Colon (tissue), 2 donors: Measurements from ENCODE around the gene FAAP100.
A peak's percentile ranks its signal among the peaks of the same experiment; 100 is the strongest.
"Not testable (repeated sequence)": the region's sequence is repeated elsewhere in the genome, so short reads cannot be mapped to it uniquely, and the experiment has no call there.

ENCODE experiments used
- FAIRE-seq: peaks from 2 replicates; lab custom pipeline; 2012; peaks lifted over from hg19 to GRCh38; lab: Jason Lieb, UNC
- donor health status: control.
- donor health status: control.

FAAP100 gene

DNA sequence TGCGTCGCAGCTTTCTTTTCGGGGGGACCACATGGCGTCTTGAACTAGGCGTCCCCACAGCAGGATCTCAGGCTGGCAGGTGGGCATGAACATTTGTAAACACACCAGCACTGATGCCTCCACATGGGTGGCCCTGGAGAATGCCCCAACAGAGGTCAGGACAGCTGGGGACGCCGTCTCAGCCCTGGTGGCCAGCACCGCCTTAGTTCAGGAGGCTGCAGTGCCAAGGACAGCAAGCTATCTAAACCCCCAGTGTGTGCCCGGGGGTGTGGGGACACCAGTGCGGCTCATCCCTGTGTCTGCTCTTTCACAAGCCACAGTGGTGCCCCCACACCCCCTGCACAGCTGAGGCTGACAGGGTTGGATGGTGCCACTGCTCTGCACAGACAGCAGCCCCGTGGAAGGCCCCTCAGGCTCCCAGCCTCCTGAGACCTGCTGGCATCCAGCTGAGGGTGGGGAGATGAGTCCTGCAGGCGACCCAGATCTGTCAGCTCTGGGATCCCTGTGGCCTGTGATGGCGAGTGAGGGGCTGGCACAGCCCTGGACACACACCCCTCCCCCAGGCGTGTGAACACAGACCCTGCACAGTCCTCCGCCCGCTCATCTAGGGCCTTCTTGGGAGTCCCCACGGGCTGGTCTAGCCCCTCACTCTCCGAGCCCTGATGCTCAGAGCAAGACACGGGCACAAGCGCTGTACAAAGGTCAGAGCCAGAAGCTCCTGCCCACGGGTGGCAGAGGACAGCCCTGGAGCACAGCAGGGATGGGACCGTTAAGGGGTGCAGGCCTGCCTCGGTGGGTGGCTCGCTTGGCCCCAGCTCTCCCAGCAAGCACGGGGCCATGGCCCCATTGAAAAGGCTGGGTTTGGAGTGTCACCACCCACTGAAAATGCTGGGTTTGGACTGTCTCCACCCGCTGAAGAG, 13.2 kb downstream of the FAAP100 start:
- no peak for FAIRE-seq

DNA sequence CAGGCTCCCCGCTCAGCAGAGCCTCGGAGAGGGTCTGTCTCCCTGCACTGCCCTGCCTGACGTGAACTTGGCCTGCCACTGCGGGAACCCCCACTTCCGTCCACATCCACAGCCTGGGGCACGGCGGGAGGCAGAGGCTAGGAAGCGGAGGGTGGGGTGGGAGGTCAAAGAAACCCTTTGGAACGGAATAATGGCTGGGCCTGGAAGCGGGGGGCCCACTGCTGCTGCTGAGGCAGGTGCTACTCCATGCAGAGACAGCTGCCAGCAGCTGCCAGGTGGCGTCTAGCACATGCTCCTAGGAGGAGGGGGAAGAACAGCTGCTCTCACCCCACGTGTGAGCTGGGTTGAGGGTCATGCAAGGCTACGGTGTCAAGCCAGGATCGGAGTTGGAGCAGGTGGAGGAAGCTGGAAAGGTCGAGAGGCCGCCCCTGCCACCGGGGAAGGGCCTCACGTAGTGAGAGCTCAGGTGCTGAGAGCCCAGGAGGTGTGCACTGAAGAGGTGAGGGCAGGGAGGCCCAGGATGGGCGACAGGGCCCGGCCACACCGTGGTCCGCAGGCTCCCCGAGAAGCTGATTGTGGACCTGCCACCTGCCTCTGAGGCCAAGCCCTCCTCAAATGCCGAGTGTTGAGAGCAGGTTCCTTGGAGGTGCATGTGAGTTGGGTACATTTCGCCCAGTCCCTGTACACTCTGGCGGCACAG, 14.1 kb downstream of the FAAP100 start:
- no peak for FAIRE-seq

DNA sequence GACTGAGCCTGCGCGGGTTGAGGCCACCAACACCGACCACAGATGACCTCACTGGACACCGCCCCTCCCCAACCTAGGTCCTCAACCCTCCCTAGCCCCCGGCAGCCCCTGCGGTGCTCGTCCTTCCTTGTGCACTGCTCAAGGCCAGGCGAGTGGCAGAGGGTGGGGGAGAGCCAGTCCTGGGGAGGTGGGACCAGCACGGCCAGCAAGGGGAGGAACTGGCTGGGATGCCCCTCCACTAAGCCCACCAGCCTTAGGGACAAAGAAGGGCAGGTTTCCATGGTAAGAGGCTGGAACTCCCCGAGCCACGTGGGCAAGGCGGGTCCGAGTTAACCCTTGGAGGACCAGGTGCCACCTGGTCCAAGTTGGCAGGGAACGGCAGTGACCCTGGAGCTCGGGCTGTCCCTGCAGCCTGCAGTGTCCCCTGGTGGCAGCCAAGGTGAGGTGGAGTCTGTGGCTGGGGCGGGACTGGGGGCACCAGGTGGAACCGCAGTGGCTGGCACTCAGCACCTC, 14.8 kb downstream of the FAAP100 start:
- FAIRE-seq, result no peak

DNA sequence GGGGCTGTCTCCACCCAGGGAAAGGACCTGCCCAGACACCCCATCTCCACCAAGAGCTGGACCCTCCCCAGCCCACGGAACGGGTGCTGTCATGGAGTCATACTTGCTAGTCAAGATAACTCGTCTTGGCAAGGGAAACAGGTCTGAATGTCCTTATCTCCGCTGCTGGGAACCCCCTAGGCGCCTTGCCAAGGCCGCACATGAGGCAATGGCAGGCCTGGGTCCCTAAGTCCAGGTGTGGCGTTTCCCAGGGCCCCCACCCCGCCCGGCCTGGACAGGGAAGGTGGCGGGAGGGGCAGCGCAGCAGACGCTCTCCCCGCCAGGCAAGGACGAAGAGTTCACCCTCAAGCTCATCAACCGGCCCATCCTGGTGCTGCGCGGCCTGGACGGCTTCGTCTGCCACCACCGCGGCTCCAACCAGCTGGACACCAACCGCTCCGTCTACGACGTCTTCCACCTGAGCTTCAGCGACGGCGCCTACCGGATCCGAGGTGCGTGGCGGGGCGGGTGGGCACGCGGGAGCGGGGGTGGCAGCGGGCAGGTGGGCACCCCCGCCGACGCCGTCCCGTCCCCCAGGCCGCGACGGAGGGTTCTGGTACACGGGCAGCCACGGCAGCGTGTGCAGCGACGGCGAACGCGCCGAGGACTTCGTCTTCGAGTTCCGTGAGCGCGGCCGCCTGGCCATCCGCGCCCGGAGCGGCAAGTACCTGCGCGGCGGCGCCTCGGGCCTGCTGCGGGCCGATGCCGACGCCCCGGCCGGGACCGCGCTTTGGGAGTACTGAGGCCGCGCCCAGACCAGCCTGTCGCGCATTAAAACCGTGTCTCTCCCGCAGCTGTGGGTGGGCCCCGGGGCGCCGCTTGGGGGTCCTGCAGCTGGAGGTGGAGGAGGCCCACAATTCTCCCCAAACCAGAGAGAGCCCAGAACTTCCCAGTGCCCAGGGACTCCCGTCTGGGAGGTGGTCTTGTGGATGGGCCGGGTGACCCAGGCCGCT, 15.6 kb downstream of the FAAP100 start:
- no peak for FAIRE-seq

DNA sequence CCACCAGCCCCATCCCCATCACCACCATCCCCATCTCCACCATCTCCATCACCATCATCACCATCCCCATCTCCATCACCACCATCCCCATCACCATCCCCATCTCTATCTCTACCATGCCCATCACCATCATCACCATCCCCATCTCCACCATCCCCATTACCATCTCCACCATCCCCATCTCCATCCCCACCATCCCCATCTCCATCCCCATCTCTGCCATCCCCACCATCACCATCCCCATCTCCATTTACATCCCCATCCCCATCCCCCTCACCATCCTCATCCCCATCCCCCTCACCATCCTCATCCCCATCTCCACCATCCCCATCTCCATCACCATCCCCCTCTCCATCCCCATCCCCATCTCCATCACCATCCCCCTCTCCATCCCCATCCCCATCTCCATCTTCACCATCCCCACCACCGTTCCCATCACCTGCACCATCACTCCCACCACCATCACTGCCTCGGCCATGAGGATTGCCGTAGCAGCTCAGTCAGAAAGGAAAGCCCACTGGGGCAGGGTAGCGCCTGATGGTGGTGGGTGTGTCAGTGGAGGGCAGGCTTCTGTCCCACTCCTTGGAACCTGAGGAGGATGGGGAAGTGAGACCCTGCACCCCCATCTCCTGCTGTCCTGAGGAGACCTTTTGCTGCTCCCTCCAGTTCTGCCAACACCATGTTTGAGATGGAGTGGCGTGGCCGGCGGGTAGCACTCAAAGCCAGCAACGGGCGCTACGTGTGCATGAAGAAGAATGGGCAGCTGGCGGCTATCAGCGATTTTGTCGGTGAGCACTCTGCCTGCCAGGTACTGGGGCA, 16.5 kb downstream of the FAAP100 start:
- no peak for FAIRE-seq

DNA sequence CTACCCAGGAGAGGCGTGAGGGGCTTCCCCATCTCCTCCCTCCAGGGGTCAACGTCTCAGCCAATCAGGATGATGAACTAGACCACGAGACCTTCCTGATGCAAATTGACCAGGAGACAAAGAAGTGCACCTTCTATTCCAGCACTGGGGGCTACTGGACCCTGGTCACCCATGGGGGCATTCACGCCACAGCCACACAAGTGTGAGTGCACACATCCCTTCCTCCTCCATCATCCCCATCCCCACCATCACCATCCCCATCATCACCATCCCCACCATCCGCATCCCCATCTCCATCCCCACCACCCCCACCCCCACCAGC, 17.2 kb downstream of the FAAP100 start:
- FAIRE-seq, result no peak

DNA sequence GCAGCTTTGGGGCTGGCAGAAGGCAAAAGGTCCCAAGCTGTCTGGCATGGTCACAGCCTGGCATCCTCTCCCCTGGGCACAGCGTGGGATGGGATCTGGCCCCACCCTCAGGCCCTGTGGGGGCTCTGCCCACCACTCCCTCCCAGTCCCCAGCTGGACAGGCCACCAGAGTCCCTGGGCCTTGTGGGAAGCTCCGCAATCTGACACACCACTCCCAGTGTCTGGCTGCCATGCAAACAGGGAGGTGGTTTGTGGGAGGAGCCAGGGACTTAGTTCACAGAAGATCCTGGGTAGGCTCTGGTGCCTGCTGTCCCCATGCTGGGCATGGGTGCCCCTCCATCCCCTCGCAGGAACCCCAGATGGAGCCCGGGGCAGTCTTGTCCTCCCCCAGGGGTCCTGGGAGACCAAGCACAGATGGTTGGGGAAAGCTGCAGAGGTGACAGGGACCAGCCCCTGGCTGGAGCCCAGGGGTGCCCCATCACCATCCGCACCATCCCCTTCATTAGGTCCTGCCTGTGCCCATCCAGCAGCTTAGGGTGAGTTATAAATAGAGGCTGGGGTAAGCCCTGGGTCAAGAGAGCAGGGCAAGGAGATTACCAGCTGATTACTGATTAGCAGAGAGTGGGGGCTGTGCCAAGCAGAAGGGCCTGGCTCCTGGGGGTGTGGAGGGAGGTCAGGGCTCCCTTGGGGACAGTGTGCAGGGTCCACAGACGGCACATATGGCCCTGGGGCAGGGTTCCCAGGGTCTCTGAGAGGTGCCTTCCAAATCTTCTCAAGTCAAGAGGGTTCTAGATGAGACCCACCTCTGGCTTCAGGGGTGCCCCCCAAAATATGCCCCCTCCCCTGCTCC, 17.8 kb downstream of the FAAP100 start:
- FAIRE-seq, result no peak

DNA sequence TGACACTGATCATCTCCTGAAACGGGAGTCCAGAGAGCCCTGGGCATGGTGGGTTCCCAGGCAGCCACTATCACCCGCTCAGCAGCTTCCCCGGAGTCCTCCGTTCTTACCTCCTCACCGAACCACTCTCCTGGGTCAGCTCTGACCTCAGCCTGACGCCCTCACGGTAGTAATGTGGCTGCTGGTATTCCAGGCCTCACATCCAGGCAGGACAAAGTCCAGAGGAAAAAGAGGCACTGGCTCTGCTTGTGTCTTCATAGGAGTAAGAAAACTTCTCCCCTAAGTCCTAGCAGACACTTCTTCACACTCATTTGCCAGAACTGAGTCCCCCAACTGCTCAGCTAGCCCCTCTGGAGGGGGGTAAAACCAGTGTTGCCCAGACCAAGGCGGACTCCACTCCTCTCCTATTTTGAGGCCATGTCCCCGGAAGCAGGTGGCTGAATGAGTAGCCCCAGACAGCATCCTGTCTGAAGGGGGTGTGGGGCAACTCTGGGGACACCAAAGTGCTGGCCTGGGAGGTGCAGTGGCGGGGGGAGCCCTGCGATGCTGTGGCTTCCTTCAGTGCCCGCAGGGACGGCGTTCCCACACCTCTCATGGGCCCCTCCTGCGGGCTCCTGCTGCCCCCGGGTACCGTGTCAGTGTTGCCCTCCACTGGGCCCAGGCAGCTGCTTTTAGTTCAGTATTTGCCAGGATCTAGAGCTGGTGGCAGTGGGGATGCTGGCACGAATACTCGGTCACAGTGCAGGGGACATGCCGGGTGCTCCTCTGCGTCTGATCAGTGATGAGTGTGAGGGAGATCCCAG, 18.6 kb downstream of the FAAP100 start:
- FAIRE-seq, result no peak

DNA sequence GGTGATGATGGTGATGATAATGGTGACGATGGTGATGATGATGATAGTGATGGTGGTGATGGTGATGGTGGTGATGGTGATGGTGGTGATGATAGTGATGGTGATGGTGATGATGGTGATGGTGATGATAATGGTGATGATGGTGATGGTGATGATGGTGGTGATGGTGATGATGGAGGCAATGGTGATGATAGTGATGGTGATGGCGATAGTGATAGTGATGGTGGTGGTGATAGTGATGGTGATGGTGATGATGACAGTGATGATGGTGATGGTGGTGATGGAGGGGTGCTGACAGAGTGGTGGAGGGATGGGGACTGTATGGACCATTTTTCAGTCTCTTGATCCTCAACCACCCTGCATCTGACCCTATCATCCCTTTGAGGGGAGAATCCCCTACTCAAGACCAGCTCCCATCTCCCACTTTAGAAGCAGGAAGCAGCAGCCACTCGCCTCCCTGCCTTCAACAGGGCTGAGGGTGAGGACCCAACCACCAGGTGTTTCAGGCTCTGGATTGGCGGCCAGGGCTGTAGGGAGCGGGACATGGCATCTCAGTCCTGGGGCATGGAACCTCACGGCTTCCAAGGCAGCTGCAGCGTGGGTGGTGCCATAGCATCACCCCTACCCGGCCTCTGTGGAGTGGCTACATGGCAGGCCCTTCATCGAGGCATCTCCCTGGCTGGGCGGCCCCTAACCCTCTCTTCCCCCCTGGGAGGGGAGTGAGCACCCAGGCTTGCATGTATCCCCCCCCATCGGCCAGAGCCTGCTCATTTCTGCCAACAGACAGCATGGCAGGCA, 19.5 kb downstream of the FAAP100 start:
- no peak for FAIRE-seq

DNA sequence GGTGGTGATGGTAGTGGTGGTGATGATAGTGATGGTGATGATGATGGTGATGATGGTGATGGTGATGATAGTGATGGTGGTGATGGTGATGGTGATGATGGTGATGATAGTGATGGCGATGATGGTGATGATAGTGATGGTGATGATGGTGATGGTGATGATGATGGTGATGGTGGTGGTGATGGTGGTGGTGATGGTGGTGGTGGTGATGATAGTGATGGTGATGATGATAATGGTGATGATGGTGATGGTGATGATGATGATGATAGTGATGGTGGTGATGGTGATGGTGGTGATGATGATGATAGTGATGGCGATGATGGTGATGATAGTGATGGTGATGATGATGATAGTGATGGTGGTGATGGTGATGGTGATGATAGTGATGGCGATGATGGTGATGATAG, 20.2 kb downstream of the FAAP100 start:
- peak; percentile 66 for FAIRE-seq

DNA sequence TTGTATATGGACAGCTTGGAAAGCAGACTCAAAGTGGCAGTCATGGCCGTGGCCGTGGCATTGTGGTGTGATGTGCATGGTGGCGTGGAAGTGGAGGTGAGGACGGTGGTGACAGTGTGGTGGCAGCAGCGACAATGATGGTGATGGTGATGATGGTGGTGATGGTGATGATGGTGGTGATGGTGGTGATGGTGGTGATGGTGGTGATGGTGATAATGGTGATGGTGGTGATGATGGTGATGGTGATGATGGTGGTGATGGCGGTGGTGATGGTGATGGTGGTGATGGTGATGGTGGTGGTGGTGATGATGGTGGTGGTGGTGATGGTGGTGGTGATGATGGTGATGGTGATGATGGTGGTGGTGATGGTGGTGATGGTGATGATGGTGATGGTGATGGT, 21.1 kb downstream of the FAAP100 start:
- not testable (repeated sequence) for FAIRE-seq

DNA sequence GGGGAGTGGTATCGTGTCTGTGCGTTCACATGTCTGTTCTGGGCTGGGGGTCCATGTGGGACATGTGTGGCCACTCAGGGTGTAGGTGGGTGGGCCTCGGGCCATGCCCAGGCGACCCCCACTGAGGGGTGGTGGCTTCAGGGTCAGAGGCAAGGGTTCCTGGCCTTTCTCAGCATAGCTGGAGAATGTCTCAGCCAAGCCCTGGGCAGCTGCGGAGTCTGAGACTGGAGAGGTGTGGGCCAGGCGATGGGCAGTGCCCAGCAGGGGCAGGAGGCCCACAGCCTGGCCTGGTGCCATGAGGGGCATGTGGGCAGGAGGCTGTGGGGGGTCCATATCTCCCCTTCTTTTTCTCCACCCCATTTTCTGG, 22.7 kb downstream of the FAAP100 start:
- no peak for FAIRE-seq

DNA sequence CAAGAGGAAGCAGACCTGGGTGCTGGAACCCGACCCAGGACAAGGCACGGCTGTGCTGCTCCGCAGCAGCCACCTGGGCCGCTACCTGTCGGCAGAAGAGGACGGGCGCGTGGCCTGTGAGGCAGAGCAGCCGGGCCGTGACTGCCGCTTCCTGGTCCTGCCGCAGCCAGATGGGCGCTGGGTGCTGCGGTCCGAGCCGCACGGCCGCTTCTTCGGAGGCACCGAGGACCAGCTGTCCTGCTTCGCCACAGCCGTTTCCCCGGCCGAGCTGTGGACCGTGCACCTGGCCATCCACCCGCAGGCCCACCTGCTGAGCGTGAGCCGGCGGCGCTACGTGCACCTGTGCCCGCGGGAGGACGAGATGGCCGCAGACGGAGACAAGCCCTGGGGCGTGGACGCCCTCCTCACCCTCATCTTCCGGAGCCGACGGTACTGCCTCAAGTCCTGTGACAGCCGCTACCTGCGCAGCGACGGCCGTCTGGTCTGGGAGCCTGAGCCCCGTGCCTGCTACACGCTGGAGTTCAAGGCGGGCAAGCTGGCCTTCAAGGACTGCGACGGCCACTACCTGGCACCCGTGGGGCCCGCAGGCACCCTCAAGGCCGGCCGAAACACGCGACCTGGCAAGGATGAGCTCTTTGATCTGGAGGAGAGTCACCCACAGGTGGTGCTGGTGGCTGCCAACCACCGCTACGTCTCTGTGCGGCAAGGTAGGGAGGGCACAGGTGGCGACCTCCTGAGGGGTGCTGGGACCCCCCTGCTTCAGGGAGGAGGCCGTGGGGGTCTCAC, 23.3 kb downstream of the FAAP100 start:
- FAIRE-seq, result no peak

DNA sequence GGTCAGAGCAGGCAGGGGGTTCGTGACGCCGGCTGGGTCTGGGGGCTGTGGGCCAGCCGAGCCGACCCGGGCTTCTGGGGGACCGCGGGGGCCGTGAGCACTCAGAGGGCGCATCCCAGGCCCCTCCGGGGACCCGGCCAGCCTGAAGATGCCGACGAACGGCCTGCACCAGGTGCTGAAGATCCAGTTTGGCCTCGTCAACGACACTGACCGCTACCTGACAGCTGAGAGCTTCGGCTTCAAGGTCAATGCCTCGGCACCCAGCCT, 23.8 kb downstream of the FAAP100 start:
- no peak for FAIRE-seq

DNA sequence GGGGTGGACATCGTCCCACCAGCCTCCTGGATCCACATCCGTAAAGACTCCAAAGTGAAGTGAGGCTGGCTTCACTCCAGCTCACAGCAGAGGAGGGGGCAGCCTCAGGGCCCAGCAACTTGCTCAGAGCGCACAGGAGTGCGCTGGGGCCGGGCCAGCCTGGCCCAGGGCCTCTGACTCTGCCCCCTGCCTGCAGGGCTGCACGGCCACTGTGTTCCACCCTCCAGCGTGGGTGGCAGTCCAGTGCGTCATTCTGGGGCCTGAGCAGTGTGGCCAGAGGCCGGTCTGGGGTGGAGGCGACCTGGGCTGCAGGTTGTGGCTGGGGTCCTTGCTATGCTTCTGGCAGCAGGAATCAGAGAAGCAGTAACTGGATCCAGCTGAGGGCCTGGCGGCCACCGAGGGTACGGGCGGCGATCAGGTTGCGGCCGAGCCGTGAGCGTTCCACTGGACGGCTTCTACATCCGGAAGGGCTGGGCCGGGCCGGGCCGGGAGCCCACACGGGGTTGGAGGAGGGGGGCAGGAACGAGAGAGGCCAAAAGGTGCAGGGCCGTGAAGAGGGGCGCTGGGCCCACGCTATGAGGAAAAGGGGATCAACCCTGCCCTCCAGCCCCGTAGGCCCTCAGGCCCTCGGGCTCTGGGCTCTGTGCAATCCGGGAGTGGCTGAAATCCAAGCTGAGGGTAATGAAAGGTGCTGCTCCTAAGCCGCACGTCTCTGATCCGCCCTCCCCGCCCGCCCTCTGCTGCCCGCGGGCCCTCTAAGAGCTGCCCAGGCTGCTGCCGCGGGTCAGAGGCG, 24.4 kb downstream of the FAAP100 start, which contains the start of gene FSCN2:
TSS of gene FSCN2 (plus strand) at position 787 of the 793 bp plus-strand sequence. CDS start 155 bp downstream, outside the sequence.
- FAIRE-seq, result no peak

DNA sequence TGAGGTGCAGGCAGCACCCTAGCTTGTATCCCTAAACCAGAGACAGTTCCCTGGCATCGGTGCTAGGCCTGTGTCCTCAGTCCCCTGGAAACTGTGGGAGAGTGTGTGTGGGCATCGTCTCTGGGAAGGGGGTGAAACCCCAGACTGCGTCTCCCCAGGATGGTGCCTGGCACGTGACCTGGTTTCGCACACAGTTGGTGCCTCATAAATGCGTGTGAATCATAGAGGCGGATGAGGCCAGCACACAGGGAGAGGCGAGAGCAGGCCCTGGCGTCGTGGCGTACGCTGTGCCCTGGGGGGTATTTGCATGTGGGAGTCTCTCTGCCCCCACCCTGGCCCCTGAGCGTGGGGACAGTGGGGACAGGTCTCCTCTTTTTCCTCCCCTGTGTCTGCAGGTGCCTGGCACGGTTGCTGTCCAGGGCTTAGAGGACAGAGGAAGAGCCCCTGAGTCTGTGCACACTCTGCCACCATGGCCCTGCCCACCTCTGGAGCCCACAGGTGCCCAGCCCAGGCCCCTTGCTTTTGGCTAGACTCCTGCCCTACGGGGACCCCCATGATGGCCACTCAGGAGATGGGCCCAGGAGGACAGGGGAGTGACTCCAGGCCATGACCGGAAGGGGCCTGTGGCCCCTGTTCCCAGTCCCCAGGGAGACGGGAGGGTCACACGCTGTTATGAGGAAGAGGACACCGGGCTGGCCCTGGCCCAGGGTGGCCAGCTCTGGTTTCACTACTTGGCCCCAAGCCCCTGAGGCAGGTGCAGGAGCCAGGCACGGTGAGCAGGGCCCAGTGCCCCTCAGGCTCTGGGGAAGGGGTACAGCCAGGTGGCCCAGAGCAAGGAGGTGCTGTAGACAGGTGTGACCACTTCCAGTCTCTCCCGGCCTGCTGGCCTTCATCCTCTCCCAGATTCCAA, 25.2 kb downstream of the FAAP100 start:
- no peak for FAIRE-seq
